ENCODE data around the gene HSBP1. TPM values are rescaled to one million over a fixed set of nuclear protein-coding genes. Genes with fewer than 3 reads are reported as not detected.

The HSBP1 gene
- total and polyA plus RNA-seq, 2 of the 8 experiments (the other 6 are each of a cell fraction or from before 2014, with no cell fraction given) = 78.4 to 219 TPM

DNA sequence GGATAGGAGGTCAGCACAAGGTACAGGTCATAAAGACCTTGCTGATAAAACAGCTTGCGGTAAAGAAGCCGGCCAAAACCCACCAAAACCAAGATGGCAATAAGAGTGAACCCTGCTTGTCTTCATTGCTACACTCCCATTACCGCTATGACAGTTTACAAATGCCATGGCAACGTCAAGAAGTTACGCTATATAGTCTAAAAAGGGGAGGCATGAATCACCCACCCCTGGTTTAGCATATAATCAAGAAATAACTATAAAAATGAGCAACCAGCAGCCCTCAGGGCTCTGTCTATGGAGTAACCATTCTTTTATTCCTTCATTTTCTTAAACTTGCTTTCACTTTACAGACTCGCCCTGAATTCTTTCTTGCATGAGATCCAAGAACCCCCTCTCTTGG, 1.0 kb upstream of the HSBP1 start (continued):
- TF ChIP-seq, protein P1, sequence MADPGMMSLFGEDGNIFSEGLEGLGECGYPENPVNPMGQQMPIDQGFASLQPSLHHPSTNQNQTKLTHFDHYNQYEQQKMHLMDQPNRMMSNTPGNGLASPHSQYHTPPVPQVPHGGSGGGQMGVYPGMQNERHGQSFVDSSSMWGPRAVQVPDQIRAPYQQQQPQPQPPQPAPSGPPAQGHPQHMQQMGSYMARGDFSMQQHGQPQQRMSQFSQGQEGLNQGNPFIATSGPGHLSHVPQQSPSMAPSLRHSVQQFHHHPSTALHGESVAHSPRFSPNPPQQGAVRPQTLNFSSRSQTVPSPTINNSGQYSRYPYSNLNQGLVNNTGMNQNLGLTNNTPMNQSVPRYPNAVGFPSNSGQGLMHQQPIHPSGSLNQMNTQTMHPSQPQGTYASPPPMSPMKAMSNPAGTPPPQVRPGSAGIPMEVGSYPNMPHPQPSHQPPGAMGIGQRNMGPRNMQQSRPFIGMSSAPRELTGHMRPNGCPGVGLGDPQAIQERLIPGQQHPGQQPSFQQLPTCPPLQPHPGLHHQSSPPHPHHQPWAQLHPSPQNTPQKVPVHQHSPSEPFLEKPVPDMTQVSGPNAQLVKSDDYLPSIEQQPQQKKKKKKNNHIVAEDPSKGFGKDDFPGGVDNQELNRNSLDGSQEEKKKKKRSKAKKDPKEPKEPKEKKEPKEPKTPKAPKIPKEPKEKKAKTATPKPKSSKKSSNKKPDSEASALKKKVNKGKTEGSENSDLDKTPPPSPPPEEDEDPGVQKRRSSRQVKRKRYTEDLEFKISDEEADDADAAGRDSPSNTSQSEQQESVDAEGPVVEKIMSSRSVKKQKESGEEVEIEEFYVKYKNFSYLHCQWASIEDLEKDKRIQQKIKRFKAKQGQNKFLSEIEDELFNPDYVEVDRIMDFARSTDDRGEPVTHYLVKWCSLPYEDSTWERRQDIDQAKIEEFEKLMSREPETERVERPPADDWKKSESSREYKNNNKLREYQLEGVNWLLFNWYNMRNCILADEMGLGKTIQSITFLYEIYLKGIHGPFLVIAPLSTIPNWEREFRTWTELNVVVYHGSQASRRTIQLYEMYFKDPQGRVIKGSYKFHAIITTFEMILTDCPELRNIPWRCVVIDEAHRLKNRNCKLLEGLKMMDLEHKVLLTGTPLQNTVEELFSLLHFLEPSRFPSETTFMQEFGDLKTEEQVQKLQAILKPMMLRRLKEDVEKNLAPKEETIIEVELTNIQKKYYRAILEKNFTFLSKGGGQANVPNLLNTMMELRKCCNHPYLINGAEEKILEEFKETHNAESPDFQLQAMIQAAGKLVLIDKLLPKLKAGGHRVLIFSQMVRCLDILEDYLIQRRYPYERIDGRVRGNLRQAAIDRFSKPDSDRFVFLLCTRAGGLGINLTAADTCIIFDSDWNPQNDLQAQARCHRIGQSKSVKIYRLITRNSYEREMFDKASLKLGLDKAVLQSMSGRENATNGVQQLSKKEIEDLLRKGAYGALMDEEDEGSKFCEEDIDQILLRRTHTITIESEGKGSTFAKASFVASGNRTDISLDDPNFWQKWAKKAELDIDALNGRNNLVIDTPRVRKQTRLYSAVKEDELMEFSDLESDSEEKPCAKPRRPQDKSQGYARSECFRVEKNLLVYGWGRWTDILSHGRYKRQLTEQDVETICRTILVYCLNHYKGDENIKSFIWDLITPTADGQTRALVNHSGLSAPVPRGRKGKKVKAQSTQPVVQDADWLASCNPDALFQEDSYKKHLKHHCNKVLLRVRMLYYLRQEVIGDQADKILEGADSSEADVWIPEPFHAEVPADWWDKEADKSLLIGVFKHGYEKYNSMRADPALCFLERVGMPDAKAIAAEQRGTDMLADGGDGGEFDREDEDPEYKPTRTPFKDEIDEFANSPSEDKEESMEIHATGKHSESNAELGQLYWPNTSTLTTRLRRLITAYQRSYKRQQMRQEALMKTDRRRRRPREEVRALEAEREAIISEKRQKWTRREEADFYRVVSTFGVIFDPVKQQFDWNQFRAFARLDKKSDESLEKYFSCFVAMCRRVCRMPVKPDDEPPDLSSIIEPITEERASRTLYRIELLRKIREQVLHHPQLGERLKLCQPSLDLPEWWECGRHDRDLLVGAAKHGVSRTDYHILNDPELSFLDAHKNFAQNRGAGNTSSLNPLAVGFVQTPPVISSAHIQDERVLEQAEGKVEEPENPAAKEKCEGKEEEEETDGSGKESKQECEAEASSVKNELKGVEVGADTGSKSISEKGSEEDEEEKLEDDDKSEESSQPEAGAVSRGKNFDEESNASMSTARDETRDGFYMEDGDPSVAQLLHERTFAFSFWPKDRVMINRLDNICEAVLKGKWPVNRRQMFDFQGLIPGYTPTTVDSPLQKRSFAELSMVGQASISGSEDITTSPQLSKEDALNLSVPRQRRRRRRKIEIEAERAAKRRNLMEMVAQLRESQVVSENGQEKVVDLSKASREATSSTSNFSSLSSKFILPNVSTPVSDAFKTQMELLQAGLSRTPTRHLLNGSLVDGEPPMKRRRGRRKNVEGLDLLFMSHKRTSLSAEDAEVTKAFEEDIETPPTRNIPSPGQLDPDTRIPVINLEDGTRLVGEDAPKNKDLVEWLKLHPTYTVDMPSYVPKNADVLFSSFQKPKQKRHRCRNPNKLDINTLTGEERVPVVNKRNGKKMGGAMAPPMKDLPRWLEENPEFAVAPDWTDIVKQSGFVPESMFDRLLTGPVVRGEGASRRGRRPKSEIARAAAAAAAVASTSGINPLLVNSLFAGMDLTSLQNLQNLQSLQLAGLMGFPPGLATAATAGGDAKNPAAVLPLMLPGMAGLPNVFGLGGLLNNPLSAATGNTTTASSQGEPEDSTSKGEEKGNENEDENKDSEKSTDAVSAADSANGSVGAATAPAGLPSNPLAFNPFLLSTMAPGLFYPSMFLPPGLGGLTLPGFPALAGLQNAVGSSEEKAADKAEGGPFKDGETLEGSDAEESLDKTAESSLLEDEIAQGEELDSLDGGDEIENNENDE (IDR thresholded peaks at IDR 0.05; ENCODE audit: insufficient replicate concordance, low read length) = no peak
- TF ChIP-seq KDM4A (IDR thresholded peaks at IDR 0.05; ENCODE audit: low read depth, low read length, severe bottlenecking) (no peak), TAF1 (IDR thresholded peaks at IDR 0.05; ENCODE audit: low read depth, low read length) (no peak), PHF8 (conservative IDR thresholded peaks at IDR 0.05; ENCODE audit: low read depth, low read length) (no peak), SP1 (IDR thresholded peaks at IDR 0.05; ENCODE audit: low read depth, low read length) (no peak), TEAD4 (IDR thresholded peaks at IDR 0.05; ENCODE audit: low read depth, low read length) (no peak), ASH2L (IDR thresholded peaks at IDR 0.05; ENCODE audit: low read length) (no peak), SRF (IDR thresholded peaks at IDR 0.05; ENCODE audit: low read depth, low read length) (no peak), POU5F1 (IDR thresholded peaks at IDR 0.05; ENCODE audit: low read depth, low read length) (no peak)

Measured in H1 (cell line).